DMS153 treated with DMSO at 0.1 percent for 48 hours (cell line): Measurements from ENCODE around the gene SEC31A.

Experiments used
- DNase-seq: peaks from one replicate; lab custom pipeline; 2025; ENCODE audit not compliant: unreplicated experiment; lab: John Stamatoyannopoulos, UW

SEC31A gene

GRCh38 chr4:82797040-82797404 is 93.9 kb downstream of the SEC31A start:
- DNase-seq = peak; percentile 43

GRCh38 chr4:82792912-82793649 is 97.9 kb downstream of the SEC31A start:
- DNase-seq = no peak

DNA sequence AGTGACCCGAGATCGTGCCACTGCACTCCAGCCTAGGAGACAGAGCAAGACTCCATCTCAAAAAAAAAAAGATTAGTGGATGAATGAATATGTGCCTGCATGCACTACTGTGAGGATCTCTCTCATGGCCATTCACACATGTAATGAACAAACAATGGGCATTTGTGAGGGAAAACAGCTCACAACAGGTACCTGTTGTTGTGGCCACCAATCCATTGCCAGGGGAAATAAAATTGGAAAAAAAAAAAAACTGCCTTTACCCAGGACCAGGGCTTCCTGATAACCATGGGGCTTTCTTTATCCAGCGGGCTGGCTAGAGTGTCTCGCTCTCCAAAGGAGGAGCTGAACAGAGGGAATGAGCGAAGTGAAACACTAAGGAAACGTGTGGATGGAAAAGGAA is 99.8 kb downstream of the SEC31A start:
- no peak for DNase-seq

DNA sequence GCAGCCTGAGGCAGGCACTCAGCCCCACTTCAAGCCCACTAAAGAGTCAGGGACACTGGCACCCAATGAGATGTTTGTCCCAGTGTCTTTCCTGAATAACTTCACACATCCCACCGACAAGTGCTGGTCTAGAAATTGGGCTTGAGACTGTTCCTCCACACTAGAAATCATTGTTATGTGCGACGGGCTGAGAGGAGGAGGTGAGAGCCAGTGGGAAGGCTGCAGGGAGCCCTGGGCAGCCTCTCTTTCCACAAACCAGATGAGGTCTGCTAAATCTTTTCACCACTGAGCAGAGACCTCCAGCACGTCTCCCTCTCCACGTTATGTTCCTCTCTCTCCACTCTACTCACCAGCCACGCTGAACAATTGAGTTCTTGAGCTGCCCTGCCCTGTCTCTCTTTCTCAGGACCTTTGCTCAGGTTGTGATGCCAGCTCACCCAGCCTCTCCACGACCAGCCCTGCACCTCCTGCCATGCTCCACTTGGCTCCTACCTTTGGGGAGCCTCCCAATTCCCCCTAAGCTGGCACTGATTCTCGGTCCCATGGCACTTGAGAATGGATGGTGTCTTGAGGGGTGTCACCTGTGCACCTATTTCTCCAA is 100.8 kb downstream of the SEC31A start:
- DNase-seq = no peak

DNA sequence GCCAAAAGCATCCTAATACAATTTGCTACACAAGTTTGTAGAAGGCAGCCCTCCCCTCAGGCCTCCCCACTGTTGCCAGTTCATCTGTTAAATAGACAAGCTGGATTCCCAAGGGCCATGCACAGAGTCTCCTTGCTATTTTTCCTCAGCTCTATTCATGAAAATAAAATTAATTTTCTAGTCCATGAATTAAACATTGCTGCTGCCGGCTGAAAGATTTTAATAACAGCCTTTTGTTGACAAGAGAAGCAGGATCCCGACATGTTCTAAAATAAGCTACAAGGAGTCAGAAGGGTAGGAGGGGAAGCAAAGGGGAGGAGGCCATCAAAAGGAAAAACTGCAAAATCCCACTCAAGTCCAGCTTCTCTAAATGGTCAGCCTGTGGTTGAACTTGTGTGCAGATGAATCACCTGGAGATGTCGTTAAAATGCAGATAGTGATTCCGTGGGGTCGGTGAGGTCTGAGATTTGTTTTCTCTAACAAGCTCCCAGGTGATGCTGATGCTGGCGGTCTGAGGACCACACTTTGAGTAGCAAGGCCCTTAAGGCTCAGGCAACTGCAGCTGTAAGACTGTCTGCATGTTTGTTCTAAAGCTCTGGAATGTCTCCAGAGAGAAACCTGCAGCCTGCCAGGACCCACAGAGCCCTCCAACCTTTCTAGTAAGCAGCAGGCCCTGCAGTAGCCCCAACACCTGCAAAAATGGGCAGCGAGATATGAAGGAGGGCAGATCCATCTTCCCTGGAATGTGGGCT is 101.8 kb downstream of the SEC31A start:
- no peak for DNase-seq

DNA sequence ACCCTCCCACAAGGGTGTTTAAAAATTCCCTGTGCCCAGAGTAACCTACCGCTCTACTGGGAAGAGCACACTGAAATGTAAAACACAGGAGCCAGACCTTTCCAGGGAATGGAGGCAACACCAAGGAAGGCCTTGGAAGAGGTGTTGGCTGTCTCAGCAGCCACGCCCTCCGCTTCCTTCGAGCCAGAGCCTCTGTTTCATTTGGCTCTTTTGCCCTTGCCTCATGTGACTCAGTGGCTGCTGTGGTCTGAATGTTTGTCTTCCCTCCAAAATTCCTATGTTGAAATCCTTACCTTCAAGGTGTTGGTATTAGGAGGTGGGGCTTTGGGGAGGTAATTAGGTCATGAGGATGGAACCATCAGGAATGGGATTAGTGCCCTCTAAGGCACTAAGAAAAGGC is 103.6 kb downstream of the SEC31A start:
- DNase-seq = no peak

GRCh38 chr4:82786828-82787227 is 104.1 kb downstream of the SEC31A start:
- DNase-seq = no peak

GRCh38 chr4:82785611-82786400 is 105.1 kb downstream of the SEC31A start:
- no peak for DNase-seq

DNA sequence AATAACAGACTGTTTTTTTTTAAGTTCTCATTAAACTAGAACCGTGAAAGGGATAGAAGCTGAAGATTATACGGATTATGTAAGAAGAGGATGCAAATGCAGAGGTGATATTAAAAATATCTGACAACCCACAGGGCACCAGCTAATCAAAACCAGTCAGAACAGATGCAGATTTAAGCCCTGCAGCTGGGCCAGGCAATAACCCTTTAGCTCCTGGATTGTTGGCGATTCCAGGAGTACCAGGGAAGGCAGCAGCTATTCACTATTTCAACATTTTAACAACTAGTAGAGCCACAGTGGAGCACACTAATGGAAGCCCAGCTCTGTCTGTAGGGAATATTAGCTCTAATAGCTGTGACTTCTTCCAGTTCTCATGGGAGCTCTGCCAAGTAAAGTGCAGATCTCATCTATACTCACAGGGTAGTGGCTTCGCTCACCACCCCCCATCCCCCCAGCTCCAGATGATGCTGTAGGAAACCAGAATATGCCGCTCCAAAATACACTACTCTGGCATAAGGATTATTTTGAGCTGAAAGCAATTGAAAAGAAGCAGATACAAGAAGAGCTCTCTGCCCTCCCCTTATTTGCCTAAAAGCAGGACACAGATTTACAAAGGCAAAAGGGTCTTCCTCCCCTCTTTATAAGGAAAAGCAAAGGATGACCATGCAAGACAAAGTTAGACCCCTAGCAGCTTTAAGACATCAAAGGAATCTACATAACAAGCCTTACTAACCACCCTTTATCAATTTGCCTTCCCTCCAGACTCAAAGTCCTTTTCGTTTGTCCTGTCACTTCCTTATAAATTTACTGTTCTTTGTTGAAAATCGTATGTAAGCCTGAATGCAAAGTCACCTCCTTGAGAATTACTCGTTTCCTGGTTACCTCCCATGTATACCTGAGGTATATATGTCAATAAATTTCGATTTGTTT is 106.0 kb downstream of the SEC31A start:
- DNase-seq = no peak

DNA sequence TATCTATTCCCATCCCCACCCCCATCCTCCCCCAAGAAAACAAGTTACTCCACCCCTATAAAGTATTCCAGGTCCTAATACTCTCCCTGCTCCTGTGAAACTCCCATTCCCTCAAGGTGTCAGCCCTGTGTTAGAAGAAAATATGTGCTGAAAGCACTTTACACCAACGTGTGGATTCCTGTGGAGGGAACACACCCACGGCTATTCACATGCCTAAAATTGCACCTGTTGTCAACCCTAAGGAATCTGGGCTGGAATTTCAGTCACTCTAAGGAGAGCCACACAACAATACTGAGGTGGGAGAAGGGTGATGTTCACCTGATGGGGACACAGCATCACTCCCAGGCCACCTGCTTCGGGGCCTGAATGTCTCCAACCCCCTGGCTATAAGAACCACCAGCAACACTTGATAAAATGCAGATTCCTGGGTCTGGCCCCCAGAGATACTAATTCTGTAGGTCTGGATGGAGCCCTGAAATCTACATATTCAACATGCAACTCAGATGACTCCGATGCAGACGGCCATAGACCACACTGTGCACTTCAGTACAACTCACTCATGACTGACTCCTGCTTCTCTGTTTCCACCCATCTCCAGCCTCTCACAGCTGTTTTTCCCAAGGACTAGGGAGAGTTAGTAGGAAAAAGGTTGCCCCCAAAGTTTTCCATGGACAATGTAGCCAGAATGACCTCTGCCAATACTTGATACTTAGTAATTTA is 108.2 kb downstream of the SEC31A start:
- DNase-seq = no peak

- DNase-seq = peak; percentile 96
Measured at GRCh38 chr4:82780752-82781231, 110.2 kb downstream of the SEC31A start.

DNA sequence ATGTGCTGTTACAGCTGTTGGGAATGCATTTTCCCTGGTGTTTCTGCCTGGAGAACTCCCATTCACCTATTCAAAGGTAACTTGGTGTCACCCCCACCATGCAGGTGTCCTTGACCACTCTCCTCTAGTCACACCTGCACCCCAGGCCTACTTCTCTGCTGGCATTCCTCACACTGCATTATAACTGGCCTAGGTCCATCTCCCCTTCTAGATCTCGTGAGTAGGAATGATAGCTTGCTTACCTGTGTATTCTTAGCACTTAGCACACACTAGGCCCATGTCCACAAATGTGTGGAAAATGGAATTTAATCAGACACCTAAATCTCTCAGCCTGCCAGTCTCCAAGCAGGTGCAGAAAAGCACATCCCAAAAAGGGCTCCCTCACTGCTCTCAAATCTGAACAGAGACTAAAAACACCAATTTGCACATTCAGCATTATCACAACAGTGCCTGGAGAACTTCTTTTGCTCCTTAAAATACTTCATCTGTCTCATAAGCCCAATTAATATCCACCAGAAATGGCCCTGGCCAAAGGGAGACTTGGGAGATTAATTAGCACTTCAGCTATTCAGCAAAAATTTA is 110.7 kb downstream of the SEC31A start:
- no peak for DNase-seq

GRCh38 chr4:82779032-82779431 is 111.9 kb downstream of the SEC31A start:
- no peak for DNase-seq

GRCh38 chr4:82777857-82778525 is 113.0 kb downstream of the SEC31A start:
- DNase-seq = no peak

GRCh38 chr4:82776925-82777542 is 113.9 kb downstream of the SEC31A start:
- DNase-seq = no peak

DNA sequence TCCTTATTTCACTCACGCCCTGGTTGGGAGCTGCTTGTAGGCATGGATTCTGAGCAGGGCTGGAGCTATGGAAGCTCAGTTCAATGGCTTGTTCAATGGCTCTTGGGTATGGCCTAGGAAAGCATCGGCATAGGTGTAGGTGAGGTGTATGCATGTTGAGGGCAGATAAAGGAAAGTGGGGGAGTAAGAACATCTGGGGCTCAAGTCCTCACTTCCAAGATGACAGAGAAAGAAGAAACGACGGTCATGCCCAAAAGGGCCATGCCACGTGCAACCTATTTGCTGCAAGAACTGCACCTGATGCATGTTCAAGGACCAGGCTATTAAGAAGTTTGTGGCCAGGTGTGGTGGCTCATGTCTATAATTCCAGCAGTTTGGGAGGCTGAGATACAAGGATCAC is 115.7 kb downstream of the SEC31A start:
- DNase-seq = no peak

- no peak for DNase-seq
Measured at GRCh38 chr4:82774711-82775171, 116.2 kb downstream of the SEC31A start.

DNA sequence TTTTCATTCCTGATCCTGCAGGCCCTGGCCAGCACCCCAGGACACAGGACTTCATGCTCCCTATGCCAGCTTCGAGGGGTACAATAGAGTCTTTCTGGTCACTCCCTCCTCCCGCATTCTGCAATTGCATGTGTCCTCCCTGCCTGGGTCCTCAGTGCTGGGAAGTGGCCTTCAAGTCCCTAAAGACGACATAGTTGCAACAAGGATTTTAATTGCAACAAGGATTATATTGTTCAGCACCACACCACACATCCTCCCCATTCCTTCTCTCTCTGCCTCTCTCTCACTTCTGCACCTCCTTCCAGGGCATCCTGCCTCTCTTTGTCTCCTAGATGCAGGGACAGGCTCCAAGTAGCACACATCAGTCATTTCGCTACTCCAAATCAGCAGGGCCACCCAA is 117.9 kb downstream of the SEC31A start:
- DNase-seq = no peak
